DND-41 (cell line): ENCODE measurements around the gene MADCAM1.

Experiments used
- CTCF ChIP-seq: IDR thresholded peaks from 2 replicates; pipeline ENCODE4 v1.5.1; 2012; ENCODE audit warnings: borderline replicate concordance, low read length, moderate library complexity, mild to moderate bottlenecking; ENCODE audit not compliant: poor library complexity, severe bottlenecking; ENCODE audit errors: extremely low read depth
- EZH2 ChIP-seq: IDR thresholded peaks from 3 replicates; pipeline ENCODE4 v1.6.1; 2012; ENCODE audit warnings: borderline replicate concordance, low read depth, mild to moderate bottlenecking, moderate library complexity, low read length, inconsistent platforms; ENCODE audit not compliant: severe bottlenecking

GRCh38 chr19:478236-478903, 17.9 kb upstream of the MADCAM1 start:
- no peak for TF ChIP-seq CTCF
- no peak for TF ChIP-seq EZH2
